IMR-90 (cell line): ENCODE results near the gene AIF1. TPM values are rescaled to one million over a fixed set of nuclear protein-coding genes. Genes with fewer than 3 reads are reported as not detected.

Experiments
- ATAC-seq: fragments of 200-7000 bp; cut with Tn5 transposase; 2 replicates; pipeline ENCODE4 v1.9.1; 2020; ENCODE audit warnings: low read depth, mild to moderate bottlenecking, moderate library complexity
- BruUV-seq: library from RNA; stranded (reverse); fragments of 400-500 nt; replicated peaks from 2 replicates; lab custom pipeline; 2021; lab: Mats Ljungman, UMichigan
- CTCF ChIA-PET: fragments of 300-600 bp; formaldehyde crosslinking; extraction: SDS; loops from one replicate; lab custom pipeline; 2021; ENCODE audit warnings: antibody characterized with exemption; lab: Yijun Ruan, JAX
- POLR2A ChIA-PET: fragments of 300-600 bp; sonication (Branson Sonifier 250); formaldehyde crosslinking; loops from one replicate; lab custom pipeline; 2022; ENCODE audit warnings: antibody characterized with exemption; ENCODE audit not compliant: unreplicated experiment; lab: Charles Lee
- DNase-seq: peaks from one replicate; pipeline ENCODE4 v3.0.0; 2013
- H2AFZ ChIP-seq: replicated peaks from 2 replicates; pipeline ENCODE3; 2013; ENCODE audit warnings: low read length, mild to moderate bottlenecking; ENCODE audit not compliant: poor library complexity
- H2AK5ac ChIP-seq: 2 replicates; pipeline ENCODE4 v1.6.1; 2013; ENCODE audit warnings: low read depth, low read length, inconsistent platforms
- H2AK9ac ChIP-seq: replicated peaks from 2 replicates; pipeline ENCODE3; 2013; ENCODE audit warnings: mild to moderate bottlenecking, low read depth, low read length, moderate library complexity; ENCODE audit not compliant: poor library complexity
- H2BK120ac ChIP-seq: 2 replicates; pipeline ENCODE4 v1.6.1; 2013; ENCODE audit warnings: low read depth, low read length, inconsistent platforms
- H2BK15ac ChIP-seq: 3 replicates; pipeline ENCODE4 v1.6.1; 2013; ENCODE audit warnings: low read depth, low read length, inconsistent platforms
- H2BK20ac ChIP-seq: 2 replicates; pipeline ENCODE4 v1.6.1; 2013; ENCODE audit warnings: low read depth, mild to moderate bottlenecking, inconsistent platforms, low read length, moderate library complexity
- H2BK5ac ChIP-seq: 2 replicates; pipeline ENCODE4 v1.6.1; 2013; ENCODE audit warnings: mild to moderate bottlenecking, low read depth, low read length, inconsistent platforms; ENCODE audit not compliant: poor library complexity, severe bottlenecking
- H3K14ac ChIP-seq: replicated peaks from 2 replicates; pipeline ENCODE4 v1.6.1; 2013; ENCODE audit warnings: low read depth, low read length, inconsistent platforms
- H3K18ac ChIP-seq: 2 replicates; pipeline ENCODE4 v1.6.1; 2013; ENCODE audit warnings: low read depth, low read length, control low read depth
- H3K23ac ChIP-seq: 2 replicates; pipeline ENCODE4 v1.6.1; 2013; ENCODE audit warnings: low read depth, low read length, inconsistent platforms
- H3K27ac ChIP-seq: 2 replicates; pipeline ENCODE4 v1.5.1; 2013; ENCODE audit warnings: mild to moderate bottlenecking, control low read depth, low read length; ENCODE audit not compliant: insufficient read depth
- H3K27me3 ChIP-seq: 2 replicates; pipeline ENCODE4 v1.6.1; 2013; ENCODE audit warnings: low read length; ENCODE audit not compliant: control insufficient read depth, insufficient read depth
- H3K36me3 ChIP-seq: 2 replicates; pipeline ENCODE4 v1.6.1; 2013; ENCODE audit warnings: low read length, mixed read lengths; ENCODE audit not compliant: control insufficient read depth, insufficient read depth
- H3K4ac ChIP-seq: 2 replicates; pipeline ENCODE4 v1.6.1; 2013; ENCODE audit warnings: low read depth, low read length, inconsistent platforms
- H3K4me1 ChIP-seq: 2 replicates; pipeline ENCODE4 v1.6.1; 2013; ENCODE audit warnings: low read length, mixed read lengths; ENCODE audit not compliant: control insufficient read depth, insufficient read depth
- H3K4me2 ChIP-seq: 2 replicates; pipeline ENCODE4 v1.6.1; 2013; ENCODE audit warnings: low read depth, mild to moderate bottlenecking, control low read depth, low read length, moderate library complexity
- H3K4me3 ChIP-seq: 2 replicates; pipeline ENCODE4 v1.5.1; 2013; ENCODE audit warnings: low read depth, mild to moderate bottlenecking, control low read depth, low read length, moderate library complexity; ENCODE audit not compliant: insufficient read depth
- H3K56ac ChIP-seq: 2 replicates; pipeline ENCODE4 v1.6.1; 2013; ENCODE audit warnings: low read length, inconsistent platforms; ENCODE audit not compliant: insufficient read depth; ENCODE audit errors: extremely low read depth
- H3K79me1 ChIP-seq, 2 experiments: 2 replicates each; pipeline ENCODE4 v1.6.1; 2013; ENCODE audit warnings: low read length in 2 of 2, inconsistent platforms in 1 of 2, low read depth in 1 of 2
- H3K9ac ChIP-seq: 2 replicates; pipeline ENCODE4 v1.6.1; 2013; ENCODE audit warnings: low read depth, low read length, control low read depth
- H3K9me1 ChIP-seq: 2 replicates; pipeline ENCODE4 v1.6.1; 2013; ENCODE audit warnings: low read length, inconsistent platforms; ENCODE audit not compliant: insufficient read depth
- H3K9me3 ChIP-seq: 2 replicates; pipeline ENCODE4 v1.6.1; 2013; ENCODE audit warnings: low read length; ENCODE audit not compliant: control insufficient read depth, insufficient read depth
- H4K20me1 ChIP-seq: 2 replicates; pipeline ENCODE4 v1.6.1; 2013; ENCODE audit warnings: low read length, inconsistent platforms; ENCODE audit not compliant: insufficient read depth
- H4K5ac ChIP-seq: 2 replicates; pipeline ENCODE4 v1.6.1; 2013; ENCODE audit warnings: mild to moderate bottlenecking, low read depth, low read length, control low read depth
- H4K8ac ChIP-seq, 2 experiments: 2 replicates each; pipeline ENCODE4 v1.6.1; 2013; ENCODE audit warnings: low read depth in 2 of 2, low read length in 2 of 2, control low read depth in 1 of 2, inconsistent platforms in 1 of 2
- H4K91ac ChIP-seq: 2 replicates; pipeline ENCODE4 v1.6.1; 2013; ENCODE audit warnings: low read depth, low read length, inconsistent platforms; ENCODE audit not compliant: insufficient read depth
- BHLHE40 ChIP-seq: fragments of 150-350 bp; IDR thresholded peaks from 2 replicates; pipeline ENCODE4 v1.6.1; 2016; ENCODE audit warnings: mild to moderate bottlenecking, low read depth, low read length
- CEBPB ChIP-seq: IDR thresholded peaks from 2 replicates; pipeline ENCODE4 v1.6.1; 2012; ENCODE audit warnings: low read depth, low read length, improper control_type of control experiment
- FOS ChIP-seq: fragments of 150-350 bp; IDR thresholded peaks from 2 replicates; pipeline ENCODE4 v1.6.1; 2016; ENCODE audit warnings: low read depth, low read length
- RCOR1 ChIP-seq: IDR thresholded peaks from 2 replicates; pipeline ENCODE4 v1.6.1; 2012; ENCODE audit warnings: mild to moderate bottlenecking, low read length, improper control_type of control experiment; ENCODE audit not compliant: insufficient replicate concordance
- WGBS, 2 experiments: methylation state at CpG; one replicate each; pipeline versions ENCODE4 v1.1.5 to v1.1.7; 2013; ENCODE audit warnings: missing lambda C conversion rate in 2 of 2; ENCODE audit not compliant: insufficient read length in 1 of 2; ENCODE audit errors: extremely low coverage in 2 of 2; 5-methylcytosine and 5-hydroxymethylcytosine counted together
- dilution Hi-C: fragments of 300-500 bp; cut with HindIII; formaldehyde crosslinking; loops from one replicate; pipeline ENCODE4 v1.14.3; 2018; ENCODE audit warnings: low sequenced_read_pairs; ENCODE audit not compliant: unreplicated experiment
- in situ Hi-C: fragments of 300-500 bp; cut with MboI; formaldehyde crosslinking; loops from 3 replicates; pipeline ENCODE4 v1.14.3; 2019; ENCODE audit warnings: low sequenced_read_pairs, inconsistent platforms, mixed read lengths
- intact Hi-C: fragments of 100-400 bp; cut with micrococcal nuclease; formaldehyde crosslinking; loops from 2 replicates; pipeline ENCODE4 v1.10.0; 2022
- polyA plus RNA-seq, 3 experiments: library from polyadenylated mRNA; depleted of rRNA; stranded (reverse); fragments of >200 nt; gene quantifications; 2 replicates each; pipeline ENCODE4 v1.2.3, GENCODE V29; 2012; ENCODE audit warnings: low replicate concordance in 1 of 3
- total RNA-seq: library from RNA; depleted of rRNA; stranded (reverse); fragments of >200 nt; gene quantifications from 2 replicates; pipeline ENCODE4 v1.2.3, GENCODE V29; 2012

The AIF1 gene
- total and polyA plus RNA-seq, 2 of the 4 experiments (the other 2 are of a cell fraction): not detected

DNA sequence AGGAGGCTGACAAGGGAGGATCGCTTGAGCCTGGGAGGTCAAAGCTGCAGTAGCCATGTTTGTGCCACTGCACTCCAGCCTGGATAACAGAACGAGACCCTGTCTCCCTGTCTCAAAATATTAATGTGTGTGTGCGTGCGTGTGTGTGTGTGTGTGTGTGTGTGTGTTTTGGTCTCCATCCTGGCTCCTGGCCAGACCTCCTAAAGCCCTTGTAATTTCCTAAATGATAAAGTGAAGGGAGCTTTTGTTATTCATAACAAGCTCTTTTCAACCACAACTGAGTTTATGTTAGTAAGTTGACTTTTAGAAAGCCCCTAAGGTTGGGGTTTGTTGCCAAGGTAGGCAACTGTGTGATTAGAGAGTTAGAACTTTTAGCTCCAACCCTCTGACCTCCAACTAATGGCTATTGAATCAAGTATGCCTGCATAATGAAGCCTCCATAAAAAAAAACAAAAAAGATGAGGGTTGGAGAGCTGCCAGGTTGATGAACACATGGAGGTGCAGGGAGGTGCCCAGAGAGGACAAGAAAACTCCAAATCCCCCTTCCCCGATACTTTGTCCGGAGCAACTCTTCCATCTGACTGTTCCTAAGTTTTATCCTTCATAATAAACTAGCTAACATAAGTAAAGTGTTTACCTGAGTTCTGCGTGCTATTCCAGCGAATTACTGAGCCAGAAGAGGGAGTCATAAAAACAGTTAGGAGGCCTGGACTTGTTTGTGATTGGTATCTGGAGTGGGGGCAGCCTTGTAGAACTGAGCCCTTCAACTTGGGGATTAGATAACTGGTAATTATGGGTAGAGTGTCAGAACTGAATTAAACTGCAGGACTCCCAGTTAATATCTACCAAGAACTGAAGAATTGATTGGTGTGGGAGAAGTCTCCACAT is 5.3 kb upstream of the AIF1 start:
- H3K27ac ChIP-seq: no peak overlapping the region
- no peak overlapping the region for H3K23ac ChIP-seq
- no peak overlapping the region for H2AK9ac ChIP-seq
- no peaks in the 10 kb centered on the region for H3K36me3 ChIP-seq
- no peak overlapping the region for H4K8ac ChIP-seq
- H2BK5ac ChIP-seq: no peak overlapping the region
- H3K14ac ChIP-seq: no peak overlapping the region
- no peaks in the 10 kb centered on the region for H3K4me1 ChIP-seq
- H2AK5ac ChIP-seq: no peak overlapping the region
- H2BK20ac ChIP-seq: no peak overlapping the region
- intact Hi-C loops: no loop called here
- peaks cover 7% of the 10 kb centered on the region for H3K27me3 ChIP-seq
- no peak overlapping the region for H3K4me2 ChIP-seq
- no peaks in the 10 kb centered on the region for H4K20me1 ChIP-seq
- ATAC-seq (no peak), DNase-seq (no peak)
- no peak overlapping the region for H2AFZ ChIP-seq
- TF ChIP-seq RCOR1: no peak
- no peak for TF ChIP-seq FOS
- TF ChIP-seq CEBPB: no peak
- no peak for TF ChIP-seq BHLHE40
- no peaks in the 10 kb centered on the region for H3K79me1 ChIP-seq
- POLR2A ChIA-PET: no interaction called here
- H3K4ac ChIP-seq: no peak overlapping the region
- no peak overlapping the region for H3K18ac ChIP-seq
- 100% methylated on average over 1 of the region's 8 CpGs; no CpG with 5 or more reads in 1 of the 2 experiments for WGBS, 2 experiments
- no peak overlapping the region for H2BK15ac ChIP-seq
- H3K9me3 ChIP-seq: no peaks in the 10 kb centered on the region
- no peak overlapping the region for H3K4me3 ChIP-seq
- H2BK120ac ChIP-seq: no peak overlapping the region
- in situ Hi-C loops: no loop called here
- dilution Hi-C loops: no loop called here
- CTCF ChIA-PET: interaction anchor here (0.6 to 0.8 kb wide), 2 partner anchors 37 to 63 kb away, joined by 3 to 4 read pairs; partner anchors contain the start of gene ATP6V1G2
- no peak overlapping the region for H4K5ac ChIP-seq
- H3K56ac ChIP-seq: no peak overlapping the region
- H3K9me1 ChIP-seq: 0 out of 2 replicates have a peak, but pooled peaks cover 3% of the 10 kb centered on the region
- BruUV-seq: no TSS peak
- no peak overlapping the region for H3K9ac ChIP-seq
- H4K91ac ChIP-seq: no peak overlapping the region
